ENCODE measurements around the gene ICAM5. TPM values are rescaled to one million over a fixed set of nuclear protein-coding genes. Genes with fewer than 3 reads are reported as not detected.

Gene ICAM5
- total RNA-seq, 1 experiment from 2014 or later = 2.0 TPM

DNA sequence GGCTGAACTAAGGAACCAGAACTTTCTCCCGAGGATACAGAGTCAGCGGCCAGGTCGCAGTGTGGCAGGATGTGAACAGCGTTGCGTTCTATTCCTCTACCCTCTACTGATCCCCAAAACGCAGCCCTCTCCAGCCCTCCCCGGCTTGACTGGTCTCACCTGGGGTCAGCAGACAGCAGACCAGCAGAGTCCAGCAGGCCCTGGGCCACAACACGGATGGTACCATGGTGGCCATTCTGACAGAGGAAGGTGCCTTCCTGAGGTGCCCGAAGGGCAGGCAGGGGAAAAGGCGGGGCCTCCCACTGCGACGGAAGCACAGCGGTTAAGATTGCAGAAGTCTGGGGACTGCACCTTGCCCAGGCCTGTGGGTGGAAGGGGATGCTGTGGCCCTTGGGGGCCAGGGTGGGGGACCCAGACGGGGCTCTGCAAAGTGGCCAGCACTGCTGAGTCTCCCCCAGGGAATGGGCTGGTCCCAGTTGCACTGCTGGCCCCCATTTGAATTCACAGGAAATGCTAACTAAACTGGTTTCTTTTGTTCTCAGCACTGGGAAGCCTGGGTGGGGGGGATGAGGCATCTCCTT lies 49.7 kb downstream of the ICAM5 start, which contains the start of gene ICAM3:
Gene ICAM3, minus strand, starts transcription at position 245 of the 581 bp plus-strand sequence. Its CDS starts 10 bp downstream, at position 235.
- Histone ChIP-seq H3F3A (ENCODE audit: low read length, unreplicated experiment) (no peaks in the 10 kb centered on the region), H3K27ac (ENCODE audit: low read length) (no peak within 1 kb of the TSS), H3K36me3 (ENCODE audit: low read depth, low read length) (no peaks in the 10 kb centered on the region), H2AFZ (ENCODE audit: low read length) (no peak within 1 kb of the TSS), H3K4me3 (ENCODE audit: low read length) (no peak within 1 kb of the TSS), H3K9me3 (ENCODE audit: low read length) (no peaks in the 10 kb centered on the region), H3K9me2 (replicated peaks; ENCODE audit: low read length) (no peaks in the 10 kb centered on the region), H4K20me1 (ENCODE audit: low read length) (no peaks in the 10 kb centered on the region), H3K4me2 (ENCODE audit: low read length) (no peak within 1 kb of the TSS), H3K4me1 (ENCODE audit: insufficient read depth, low read length) (peaks cover 5% of the 10 kb centered on the region; the same call in 1 of the 2 replicates), H3K9ac (ENCODE audit: low read length) (no peak within 1 kb of the TSS), H3K79me2 (ENCODE audit: low read length) (no peaks in the 10 kb centered on the region), H3K27me3 (ENCODE audit: low read length) (no peaks in the 10 kb centered on the region)
- intact Hi-C loops (cut with micrococcal nuclease) = loop anchor here (10.0 kb wide), 1 partner anchor 45 kb away; the partner anchor contains the start of gene TYK2
- TF ChIP-seq EZH2 (IDR thresholded peaks at IDR 0.05; ENCODE audit: low read length, unreplicated experiment) (no peak), EZH2phosphoT487 (IDR thresholded peaks at IDR 0.05; ENCODE audit: borderline replicate concordance, low read length) (no peak)
- TF ChIP-seq, protein P1, sequence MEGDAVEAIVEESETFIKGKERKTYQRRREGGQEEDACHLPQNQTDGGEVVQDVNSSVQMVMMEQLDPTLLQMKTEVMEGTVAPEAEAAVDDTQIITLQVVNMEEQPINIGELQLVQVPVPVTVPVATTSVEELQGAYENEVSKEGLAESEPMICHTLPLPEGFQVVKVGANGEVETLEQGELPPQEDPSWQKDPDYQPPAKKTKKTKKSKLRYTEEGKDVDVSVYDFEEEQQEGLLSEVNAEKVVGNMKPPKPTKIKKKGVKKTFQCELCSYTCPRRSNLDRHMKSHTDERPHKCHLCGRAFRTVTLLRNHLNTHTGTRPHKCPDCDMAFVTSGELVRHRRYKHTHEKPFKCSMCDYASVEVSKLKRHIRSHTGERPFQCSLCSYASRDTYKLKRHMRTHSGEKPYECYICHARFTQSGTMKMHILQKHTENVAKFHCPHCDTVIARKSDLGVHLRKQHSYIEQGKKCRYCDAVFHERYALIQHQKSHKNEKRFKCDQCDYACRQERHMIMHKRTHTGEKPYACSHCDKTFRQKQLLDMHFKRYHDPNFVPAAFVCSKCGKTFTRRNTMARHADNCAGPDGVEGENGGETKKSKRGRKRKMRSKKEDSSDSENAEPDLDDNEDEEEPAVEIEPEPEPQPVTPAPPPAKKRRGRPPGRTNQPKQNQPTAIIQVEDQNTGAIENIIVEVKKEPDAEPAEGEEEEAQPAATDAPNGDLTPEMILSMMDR (conservative IDR thresholded peaks at IDR 0.05; ENCODE audit: low read depth, low read length) = no peak
- DNase-seq (no peak), ATAC-seq (no peak)
- ChIA-PET POLR2A (ENCODE audit: unreplicated experiment) (no interaction called here), CTCF (no interaction called here)
- BruUV-seq (replicated peaks) = no TSS peak

- TF ChIP-seq, protein P1 (conservative IDR thresholded peaks at IDR 0.05; ENCODE audit: low read depth, low read length) = no peak
- TF ChIP-seq EZH2phosphoT487 (IDR thresholded peaks at IDR 0.05; ENCODE audit: borderline replicate concordance, low read length) (no peak), EZH2 (IDR thresholded peaks at IDR 0.05; ENCODE audit: low read length, unreplicated experiment) (no peak)
- peaks cover 4% of the 10 kb centered on the region; the same call in 1 of the 2 replicates for H3K4me1 ChIP-seq (ENCODE audit: insufficient read depth, low read length)
- no TSS peak for BruUV-seq (replicated peaks)
- no peak for DNase-seq
- no peaks in the 10 kb centered on the region for H3F3A ChIP-seq (ENCODE audit: low read length, unreplicated experiment)
- ChIA-PET POLR2A (ENCODE audit: unreplicated experiment) (no interaction called here), CTCF (no interaction called here)
- no peak overlapping the region for H2AFZ ChIP-seq (ENCODE audit: low read length)
- H3K4me3 ChIP-seq (ENCODE audit: low read length) = no peak overlapping the region
- no peaks in the 10 kb centered on the region for H3K79me2 ChIP-seq (ENCODE audit: low read length)
- H3K4me2 ChIP-seq (ENCODE audit: low read length) = no peak overlapping the region
- no peaks in the 10 kb centered on the region for H3K9me3 ChIP-seq (ENCODE audit: low read length)
- intact Hi-C loops (cut with micrococcal nuclease) = loop anchor here (10.0 kb wide), 1 partner anchor 45 kb away; the partner anchor contains the start of gene TYK2
- H3K9me2 ChIP-seq (replicated peaks; ENCODE audit: low read length) = no peaks in the 10 kb centered on the region
- no peak for ATAC-seq
- no peaks in the 10 kb centered on the region for H4K20me1 ChIP-seq (ENCODE audit: low read length)
- H3K27me3 ChIP-seq (ENCODE audit: low read length) = no peaks in the 10 kb centered on the region
- H3K36me3 ChIP-seq (ENCODE audit: low read depth, low read length) = no peaks in the 10 kb centered on the region
- H3K9ac ChIP-seq (ENCODE audit: low read length) = no peak overlapping the region
- no peak overlapping the region for H3K27ac ChIP-seq (ENCODE audit: low read length)
Observed at GRCh38 chr19:10339977-10340376, 50.2 kb downstream of the ICAM5 start.

GRCh38 chr19:10343495-10343894 lies 53.7 kb downstream of the ICAM5 start:
- no peak overlapping the region for H2AFZ ChIP-seq (ENCODE audit: low read length)
- POLR2A ChIA-PET (ENCODE audit: unreplicated experiment) = no interaction called here

More at GRCh38 chr19:10343495-10343894, 53.7 kb downstream of the ICAM5 start:
- Histone ChIP-seq H3K9me2 (replicated peaks; ENCODE audit: low read length) (no peaks in the 10 kb centered on the region), H3K4me1 (ENCODE audit: insufficient read depth, low read length) (no peaks in the 10 kb centered on the region), H3K4me2 (ENCODE audit: low read length) (no peak overlapping the region), H3K9me3 (ENCODE audit: low read length) (no peaks in the 10 kb centered on the region), H4K20me1 (ENCODE audit: low read length) (no peaks in the 10 kb centered on the region), H3K9ac (ENCODE audit: low read length) (no peak overlapping the region), H3K27ac (ENCODE audit: low read length) (no peak overlapping the region), H3K27me3 (ENCODE audit: low read length) (no peaks in the 10 kb centered on the region), H3K79me2 (ENCODE audit: low read length) (no peaks in the 10 kb centered on the region), H3F3A (ENCODE audit: low read length, unreplicated experiment) (no peaks in the 10 kb centered on the region), H3K36me3 (ENCODE audit: low read depth, low read length) (no peaks in the 10 kb centered on the region), H3K4me3 (ENCODE audit: low read length) (no peak overlapping the region)
- ATAC-seq (no peak), DNase-seq (peak; percentile 20)
- intact Hi-C loops (cut with micrococcal nuclease) = no loop called here
- CTCF ChIA-PET = no interaction called here
- TF ChIP-seq, protein P1 (conservative IDR thresholded peaks at IDR 0.05; ENCODE audit: low read depth, low read length) = no peak
- TF ChIP-seq EZH2 (IDR thresholded peaks at IDR 0.05; ENCODE audit: low read length, unreplicated experiment) = no peak
- TF ChIP-seq EZH2phosphoT487 (IDR thresholded peaks at IDR 0.05; ENCODE audit: borderline replicate concordance, low read length) = no peak
- no TSS peak for BruUV-seq (replicated peaks)

All from PC-3 (cell line).